T-helper 1 cell treated with Interleukin-12 subunit alpha and Interleukin-12 subunit beta and Interleukin-4 antibody, amounts not matched to agents 30 μg/mL and 1 μg/mL, for 36 hours (primary cell): ENCODE data around the gene MTIF2.
"Not testable (repeated sequence)": the region's sequence is repeated elsewhere in the genome, so short reads cannot be mapped to it uniquely, and the experiment has no call there.

Source experiments
- H3K27ac Mint-ChIP-seq: one replicate; pipeline ENCODE4 v1.8.0; 2021; ENCODE audit warnings: mild to moderate bottlenecking, mixed read lengths
- H3K27me3 Mint-ChIP-seq: one replicate; pipeline ENCODE4 v1.8.0; 2021; ENCODE audit warnings: low read depth, mixed read lengths
- H3K36me3 Mint-ChIP-seq: one replicate; pipeline ENCODE4 v1.8.0; 2021; ENCODE audit warnings: low read depth, mixed read lengths
- H3K4me1 Mint-ChIP-seq: one replicate; pipeline ENCODE4 v1.8.0; 2021; ENCODE audit warnings: low read depth, mixed read lengths
- H3K4me3 Mint-ChIP-seq: one replicate; pipeline ENCODE4 v1.8.0; 2021; ENCODE audit warnings: mild to moderate bottlenecking, moderate library complexity, mixed read lengths
- H3K9me3 Mint-ChIP-seq: one replicate; pipeline ENCODE4 v1.8.0; 2021; ENCODE audit warnings: mixed read lengths

MTIF2 gene

DNA sequence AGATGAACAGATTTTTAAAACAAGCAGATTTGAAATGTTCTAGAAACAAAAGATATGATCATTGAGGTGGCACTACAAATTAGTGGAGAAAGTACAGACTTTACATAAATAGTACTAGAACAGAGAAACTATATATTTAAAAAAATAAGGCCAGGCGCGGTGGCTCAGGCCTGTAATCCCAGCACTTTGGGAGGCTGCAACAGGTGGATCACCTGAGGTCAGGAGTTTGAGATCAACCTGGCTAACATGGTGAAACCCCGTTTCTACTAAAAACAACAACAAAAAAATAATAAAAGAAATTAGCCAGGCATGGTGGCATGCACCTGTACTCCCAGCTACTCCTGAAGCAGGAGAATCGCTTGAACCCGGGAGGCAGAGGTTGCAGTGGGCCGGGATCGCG, 82.2 kb downstream of the MTIF2 start:
- not testable (repeated sequence) for H3K27ac Mint-ChIP-seq, H3K4me3 Mint-ChIP-seq, H3K4me1 Mint-ChIP-seq, H3K9me3 Mint-ChIP-seq, H3K27me3 Mint-ChIP-seq, H3K36me3 Mint-ChIP-seq
